ENCODE results near the gene TIMP2. TPM values are rescaled to one million over a fixed set of nuclear protein-coding genes. Genes with fewer than 3 reads are reported as not detected.
A peak's percentile ranks its signal among the peaks of the same experiment; 100 is the strongest.

The TIMP2 gene
- polyA plus RNA-seq, 2 of the 4 experiments (the other 2 are of a cell fraction) = 68.1 to 166 TPM

DNA sequence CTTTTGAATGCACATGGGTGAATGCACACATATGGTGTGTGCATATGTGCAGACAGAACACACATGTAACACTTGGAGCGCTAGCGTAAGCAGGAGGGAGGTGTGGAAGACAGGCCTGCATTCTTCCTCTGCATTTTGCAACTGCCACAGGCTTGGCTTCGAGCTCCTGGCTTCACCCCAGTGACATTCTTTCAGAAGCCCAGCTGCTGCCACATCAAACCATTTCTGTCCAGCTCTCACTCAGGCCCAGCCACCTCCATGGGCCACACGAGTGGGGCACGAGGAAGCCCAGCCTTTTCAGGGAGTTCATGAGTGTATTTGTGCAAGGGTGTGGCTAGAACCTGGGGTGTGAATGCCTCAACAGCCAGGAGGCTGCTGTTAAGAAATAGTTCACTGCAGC lies 35.7 kb upstream of the TIMP2 start:
- WGBS (ENCODE audit: missing lambda C conversion rate) = 58% methylated on average over 5 of the region's 5 CpGs
- POLR2A ChIA-PET = interaction anchor here (0.6 to 1.0 kb wide), 2 partner anchors 26 to 38 kb away, joined by 3 to 4 read pairs; no protein-coding TSS in a partner anchor
- Histone ChIP-seq H3K4me1 (peaks cover 37% of the 10 kb centered on the region), H3K9me3 (no peaks in the 10 kb centered on the region), H3K27ac (peak overlapping the region in 1 of 2 experiments; percentile 8; a peak in 2 of 6 replicates), H3K4me2 (no peak overlapping the region), H3K4me3 (no peak overlapping the region)
- TF ChIP-seq CEBPB (IDR thresholded peaks at IDR 0.05) = no peak
- FAIRE-seq = no peak
- CTCF ChIA-PET = interaction anchor here (0.9 to 9.1 kb wide), 6 partner anchors 11 to 96 kb away, joined by 3 to 103 read pairs (median 9); no protein-coding TSS in a partner anchor
- no peak for DNase-seq (ENCODE audit: low read depth in 1 of 2, low spot score in 1 of 2)
- ATAC-seq = no peak

DNA sequence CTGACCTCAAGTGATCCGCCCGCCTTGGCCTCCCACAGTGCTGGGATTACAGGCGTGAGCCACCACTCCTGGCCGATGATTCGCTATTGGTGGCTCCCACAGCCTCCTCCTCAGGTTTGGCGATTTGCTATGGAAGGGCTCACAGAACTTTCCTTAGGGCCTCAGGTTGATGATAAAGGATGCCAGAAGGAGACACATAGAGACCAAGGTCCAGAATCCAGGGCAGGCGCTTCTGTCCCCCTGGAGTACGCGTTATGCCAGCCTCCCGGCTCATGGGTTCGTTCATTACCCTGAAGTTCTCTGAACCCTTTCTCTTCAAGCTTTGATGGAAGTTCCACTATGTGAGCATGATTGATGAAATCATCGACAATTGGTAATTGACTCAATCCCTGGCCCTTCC lies 34.6 kb upstream of the TIMP2 start:
- no peak for FAIRE-seq
- peaks cover 37% of the 10 kb centered on the region for H3K4me1 ChIP-seq
- H3K4me3 ChIP-seq = no peak overlapping the region
- H3K4me2 ChIP-seq = no peak overlapping the region
- ChIA-PET POLR2A (no interaction called here), CTCF (interaction anchor here (0.9 to 9.1 kb wide), 6 partner anchors 12 to 94 kb away, joined by 3 to 103 read pairs (median 9); no protein-coding TSS in a partner anchor)
- WGBS (ENCODE audit: missing lambda C conversion rate) = 90% methylated on average over 12 of the region's 12 CpGs
- TF ChIP-seq MAX (IDR thresholded peaks at IDR 0.05) (no peak), KDM1A (IDR thresholded peaks at IDR 0.05; ENCODE audit: low read depth) (no peak), FOSL2 (IDR thresholded peaks at IDR 0.05) (no peak), FOSL2 (CRISPR knock-in tag; IDR thresholded peaks at IDR 0.05) (no peak), NFE2L2 (conservative IDR thresholded peaks at IDR 0.05; ENCODE audit: low read length) (no peak), ZSCAN20 (CRISPR knock-in tag; IDR thresholded peaks at IDR 0.05) (no peak), NR3C1 (IDR thresholded peaks at IDR 0.05) (no peak), RNF2 (IDR thresholded peaks at IDR 0.05; ENCODE audit: borderline replicate concordance, low read depth) (no peak), GATA3 (IDR thresholded peaks at IDR 0.05; ENCODE audit: borderline replicate concordance) (no peak), SMC3 (IDR thresholded peaks at IDR 0.05) (no peak), NPAS2 (CRISPR knock-in tag; IDR thresholded peaks at IDR 0.05; ENCODE audit: borderline replicate concordance) (no peak), PHF8 (IDR thresholded peaks at IDR 0.05; ENCODE audit: borderline replicate concordance, low read depth) (no peak), HOXA7 (CRISPR knock-in tag; IDR thresholded peaks at IDR 0.05) (no peak)
- no peak for DNase-seq (ENCODE audit: low read depth in 1 of 2, low spot score in 1 of 2)
- H3K27ac ChIP-seq = no peak overlapping the region
- ATAC-seq = no peak
- no peaks in the 10 kb centered on the region for H3K9me3 ChIP-seq

- ChIA-PET CTCF (interaction anchor here (0.6 to 9.1 kb wide), 8 partner anchors 8 to 462 kb away, joined by 3 to 103 read pairs (median 5); no protein-coding TSS in a partner anchor), POLR2A (no interaction called here)
- DNase-seq (ENCODE audit: low read depth in 1 of 2, low spot score in 1 of 2) = peak; percentile 68 to 71
- Histone ChIP-seq H3K4me3 (no peak overlapping the region), H3K9me3 (no peaks in the 10 kb centered on the region), H3K4me1 (peaks cover 37% of the 10 kb centered on the region), H3K4me2 (peak overlapping the region; percentile 37), H3K27ac (peak overlapping the region; percentile 71 to 78)
- no peak for FAIRE-seq
- peak; percentile 83 to 87 for ATAC-seq
- no peak for TF ChIP-seq HDAC2 (IDR thresholded peaks at IDR 0.05)
- no peak for TF ChIP-seq HEYL (CRISPR knock-in tag; IDR thresholded peaks at IDR 0.05)
- no peak for TF ChIP-seq FOXS1 (CRISPR knock-in tag; IDR thresholded peaks at IDR 0.05)
- TF ChIP-seq, protein P1, sequence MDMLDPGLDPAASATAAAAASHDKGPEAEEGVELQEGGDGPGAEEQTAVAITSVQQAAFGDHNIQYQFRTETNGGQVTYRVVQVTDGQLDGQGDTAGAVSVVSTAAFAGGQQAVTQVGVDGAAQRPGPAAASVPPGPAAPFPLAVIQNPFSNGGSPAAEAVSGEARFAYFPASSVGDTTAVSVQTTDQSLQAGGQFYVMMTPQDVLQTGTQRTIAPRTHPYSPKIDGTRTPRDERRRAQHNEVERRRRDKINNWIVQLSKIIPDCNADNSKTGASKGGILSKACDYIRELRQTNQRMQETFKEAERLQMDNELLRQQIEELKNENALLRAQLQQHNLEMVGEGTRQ (IDR thresholded peaks at IDR 0.05) = peak; percentile 21; the same call in 1 of the 2 replicates
- TF ChIP-seq ESRRA (IDR thresholded peaks at IDR 0.05; ENCODE audit: borderline replicate concordance, low read length) = no peak
- TF ChIP-seq MYC (IDR thresholded peaks at IDR 0.05; ENCODE audit: borderline replicate concordance, low read length) = no peak
- no peak for TF ChIP-seq FOSL2 (IDR thresholded peaks at IDR 0.05)
- peak; percentile 36; the same call in 1 of the 2 replicates for TF ChIP-seq FOSL2 (CRISPR knock-in tag; IDR thresholded peaks at IDR 0.05)
- TF ChIP-seq HOXB5 (CRISPR knock-in tag; IDR thresholded peaks at IDR 0.05) = no peak
- peak; percentile 1 for TF ChIP-seq MAFK (IDR thresholded peaks at IDR 0.05; ENCODE audit: partially characterized antibody)
- TF ChIP-seq FOSB (CRISPR knock-in tag; IDR thresholded peaks at IDR 0.05) = no peak
- TF ChIP-seq SMC3 (IDR thresholded peaks at IDR 0.05) = no peak
- 58% methylated on average over 7 of the region's 7 CpGs for WGBS (ENCODE audit: missing lambda C conversion rate)
Measured at GRCh38 chr17:78958641-78959127, 33.5 kb upstream of the TIMP2 start.
